ENCODE measurements around the gene GFRA1.

The GFRA1 gene

DNA sequence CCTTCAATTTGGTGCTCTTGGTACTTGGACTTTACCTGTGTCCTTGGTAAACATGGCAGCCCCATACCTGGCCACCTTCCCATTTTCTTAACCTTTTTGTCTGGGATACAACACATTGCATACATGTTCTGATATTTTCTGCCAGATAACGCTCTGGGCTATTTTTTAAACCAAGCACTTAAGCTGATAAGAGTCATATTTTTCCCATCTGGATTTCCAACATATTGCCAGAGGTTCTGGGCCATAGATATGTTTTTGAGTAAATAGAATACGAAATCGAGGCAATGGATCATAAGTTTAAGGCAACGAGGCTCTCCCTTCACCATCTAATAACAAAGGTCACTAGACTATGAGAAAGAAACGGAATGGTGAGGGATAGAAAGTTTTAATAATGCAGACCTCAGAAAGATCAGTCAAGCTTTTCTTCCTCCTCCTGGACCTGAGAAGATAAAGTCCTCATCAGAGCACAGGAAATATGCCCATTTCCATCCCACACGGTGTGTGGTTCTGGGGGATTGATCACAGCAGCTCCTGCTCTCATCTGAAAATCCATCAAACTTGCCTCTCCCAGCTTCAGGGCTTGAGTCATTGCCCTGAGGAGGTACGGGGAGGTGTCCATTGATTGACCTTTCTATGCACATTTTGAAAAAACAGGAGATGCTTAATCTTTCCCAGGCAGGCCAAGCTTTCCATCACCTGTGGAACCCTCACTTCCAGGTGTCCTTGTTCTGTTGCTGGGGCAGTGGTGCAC is 257.2 kb downstream of the GFRA1 start:
- Histone ChIP-seq H3K79me2 (ENCODE audit: insufficient read depth, low read length) (no peaks in the 10 kb centered on the region), H3F3A (ENCODE audit: insufficient read depth, low read length) (no peaks in the 10 kb centered on the region), H3K4me1 (ENCODE audit: insufficient read depth, low read length, severe bottlenecking) (no peaks in the 10 kb centered on the region), H3K9me3 (ENCODE audit: low read length) (no peaks in the 10 kb centered on the region), H3K27ac (ENCODE audit: low read depth, low read length, poor library complexity, severe bottlenecking) (no peak overlapping the region), H3K9ac (ENCODE audit: low read length) (no peak overlapping the region), H4K20me1 (ENCODE audit: insufficient read depth, low read length) (no peaks in the 10 kb centered on the region), H3K36me3 (ENCODE audit: insufficient read depth, low read length) (no peaks in the 10 kb centered on the region), H3K4me2 (ENCODE audit: low read length) (no peak overlapping the region), H3K4me3 (ENCODE audit: low read depth, low read length, poor library complexity, severe bottlenecking) (no peak overlapping the region), H3K27me3 (ENCODE audit: insufficient read depth, low read length) (no peaks in the 10 kb centered on the region), H2AFZ (ENCODE audit: low read length) (no peak overlapping the region), H3K9me2 (ENCODE audit: low read depth, low read length) (no peaks in the 10 kb centered on the region)
- TF ChIP-seq, protein P1, sequence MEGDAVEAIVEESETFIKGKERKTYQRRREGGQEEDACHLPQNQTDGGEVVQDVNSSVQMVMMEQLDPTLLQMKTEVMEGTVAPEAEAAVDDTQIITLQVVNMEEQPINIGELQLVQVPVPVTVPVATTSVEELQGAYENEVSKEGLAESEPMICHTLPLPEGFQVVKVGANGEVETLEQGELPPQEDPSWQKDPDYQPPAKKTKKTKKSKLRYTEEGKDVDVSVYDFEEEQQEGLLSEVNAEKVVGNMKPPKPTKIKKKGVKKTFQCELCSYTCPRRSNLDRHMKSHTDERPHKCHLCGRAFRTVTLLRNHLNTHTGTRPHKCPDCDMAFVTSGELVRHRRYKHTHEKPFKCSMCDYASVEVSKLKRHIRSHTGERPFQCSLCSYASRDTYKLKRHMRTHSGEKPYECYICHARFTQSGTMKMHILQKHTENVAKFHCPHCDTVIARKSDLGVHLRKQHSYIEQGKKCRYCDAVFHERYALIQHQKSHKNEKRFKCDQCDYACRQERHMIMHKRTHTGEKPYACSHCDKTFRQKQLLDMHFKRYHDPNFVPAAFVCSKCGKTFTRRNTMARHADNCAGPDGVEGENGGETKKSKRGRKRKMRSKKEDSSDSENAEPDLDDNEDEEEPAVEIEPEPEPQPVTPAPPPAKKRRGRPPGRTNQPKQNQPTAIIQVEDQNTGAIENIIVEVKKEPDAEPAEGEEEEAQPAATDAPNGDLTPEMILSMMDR (IDR thresholded peaks at IDR 0.05; ENCODE audit: low read length), result no peak
- no peak for TF ChIP-seq EZH2 (IDR thresholded peaks at IDR 0.05; ENCODE audit: borderline replicate concordance, low read length)

DNA sequence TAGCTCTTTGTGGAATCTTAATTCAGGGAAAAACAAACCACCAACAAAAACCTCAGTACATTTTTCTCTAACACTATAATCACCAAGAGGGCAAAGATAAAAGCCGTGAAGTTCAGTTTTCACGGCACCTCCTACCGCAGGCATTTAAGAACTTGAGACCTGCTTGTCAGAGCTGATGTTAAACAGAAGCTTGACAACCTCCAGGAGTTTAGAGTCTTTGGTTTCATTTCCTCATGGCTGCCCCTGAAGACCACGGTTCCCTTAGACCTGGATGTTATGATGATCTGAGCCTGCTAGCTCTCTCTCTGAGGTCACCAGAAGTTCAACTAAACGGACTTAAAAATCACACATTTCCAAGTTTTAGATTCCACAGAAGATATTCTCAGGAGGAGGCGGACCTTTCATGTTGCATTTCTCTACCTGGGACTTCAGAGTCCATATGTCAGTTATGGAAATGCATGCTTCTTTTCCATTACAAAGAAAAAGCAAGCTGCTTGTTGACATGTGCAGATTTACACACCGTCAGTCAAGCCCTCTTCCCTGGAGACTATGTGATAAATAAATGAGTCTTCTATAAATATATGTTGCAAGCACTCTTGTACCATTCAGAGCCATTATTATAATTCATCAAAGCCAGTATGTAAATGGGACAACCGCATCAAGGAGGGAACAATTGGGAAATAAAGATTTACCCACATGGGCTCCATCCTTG is 258.0 kb downstream of the GFRA1 start:
- Histone ChIP-seq H3F3A (ENCODE audit: insufficient read depth, low read length) (no peaks in the 10 kb centered on the region), H3K36me3 (ENCODE audit: insufficient read depth, low read length) (no peaks in the 10 kb centered on the region), H3K27ac (ENCODE audit: low read depth, low read length, poor library complexity, severe bottlenecking) (no peak overlapping the region), H3K27me3 (ENCODE audit: insufficient read depth, low read length) (no peaks in the 10 kb centered on the region), H3K9ac (ENCODE audit: low read length) (no peak overlapping the region), H3K4me1 (ENCODE audit: insufficient read depth, low read length, severe bottlenecking) (no peaks in the 10 kb centered on the region), H3K4me3 (ENCODE audit: low read depth, low read length, poor library complexity, severe bottlenecking) (no peak overlapping the region), H3K4me2 (ENCODE audit: low read length) (no peak overlapping the region), H3K9me3 (ENCODE audit: low read length) (no peaks in the 10 kb centered on the region), H2AFZ (ENCODE audit: low read length) (no peak overlapping the region), H3K9me2 (ENCODE audit: low read depth, low read length) (no peaks in the 10 kb centered on the region), H3K79me2 (ENCODE audit: insufficient read depth, low read length) (no peaks in the 10 kb centered on the region), H4K20me1 (ENCODE audit: insufficient read depth, low read length) (no peaks in the 10 kb centered on the region)
- TF ChIP-seq EZH2 (IDR thresholded peaks at IDR 0.05; ENCODE audit: borderline replicate concordance, low read length), result no peak
- TF ChIP-seq, protein P1 (IDR thresholded peaks at IDR 0.05; ENCODE audit: low read length), result no peak

DNA sequence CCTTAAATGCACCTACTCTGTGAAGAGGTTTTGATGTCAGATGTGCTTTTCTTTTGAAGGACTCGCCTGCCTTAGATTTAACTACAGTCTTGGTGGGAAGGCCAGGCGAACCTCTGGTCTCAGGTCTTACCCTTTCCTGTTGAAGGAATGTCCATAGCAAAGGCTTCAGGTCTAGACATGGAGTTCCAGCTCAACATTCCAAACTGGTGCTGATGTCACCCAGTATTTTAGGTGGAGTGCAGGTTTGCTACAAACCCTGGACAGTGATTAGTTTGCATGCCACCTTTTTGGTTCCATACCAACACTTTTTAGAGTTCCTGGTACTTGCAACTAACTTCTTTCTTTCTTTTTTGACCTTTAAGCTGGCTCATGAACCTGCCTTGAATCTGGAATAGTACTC is 258.7 kb downstream of the GFRA1 start:
- TF ChIP-seq EZH2 (IDR thresholded peaks at IDR 0.05; ENCODE audit: borderline replicate concordance, low read length), result no peak
- TF ChIP-seq, protein P1 (IDR thresholded peaks at IDR 0.05; ENCODE audit: low read length), result no peak
- Histone ChIP-seq H3K9me3 (ENCODE audit: low read length) (no peaks in the 10 kb centered on the region), H3K79me2 (ENCODE audit: insufficient read depth, low read length) (no peaks in the 10 kb centered on the region), H3K9ac (ENCODE audit: low read length) (no peak overlapping the region), H3K4me3 (ENCODE audit: low read depth, low read length, poor library complexity, severe bottlenecking) (no peak overlapping the region), H3K4me1 (ENCODE audit: insufficient read depth, low read length, severe bottlenecking) (no peaks in the 10 kb centered on the region), H3K9me2 (ENCODE audit: low read depth, low read length) (no peaks in the 10 kb centered on the region), H3F3A (ENCODE audit: insufficient read depth, low read length) (no peaks in the 10 kb centered on the region), H3K36me3 (ENCODE audit: insufficient read depth, low read length) (no peaks in the 10 kb centered on the region), H3K27ac (ENCODE audit: low read depth, low read length, poor library complexity, severe bottlenecking) (no peak overlapping the region), H2AFZ (ENCODE audit: low read length) (no peak overlapping the region), H4K20me1 (ENCODE audit: insufficient read depth, low read length) (no peaks in the 10 kb centered on the region), H3K27me3 (ENCODE audit: insufficient read depth, low read length) (no peaks in the 10 kb centered on the region), H3K4me2 (ENCODE audit: low read length) (no peak overlapping the region)

All from OCI-LY1 (cell line).